ENCODE data around the gene XPO6. TPM values are rescaled to one million over a fixed set of nuclear protein-coding genes. Genes with fewer than 3 reads are reported as not detected.

The XPO6 gene
- polyA plus RNA-seq, 1 experiment = 207 TPM

GRCh38 chr16:28085389-28086171 is 126.2 kb downstream of the XPO6 start:
- H3K9me3 ChIP-seq (ENCODE audit: control insufficient read depth, insufficient read depth, low read length) = no peaks in the 10 kb centered on the region; the same call in 1 of the 2 replicates
- H3K4me3 ChIP-seq (ENCODE audit: low read depth, low read length) = no peak overlapping the region
- no peak for DNase-seq (ENCODE audit: low read depth, low spot score)
- ChIA-PET CTCF (no interaction called here), POLR2A (no interaction called here)
- no peak for TF ChIP-seq CTCF (IDR thresholded peaks at IDR 0.05; ENCODE audit: low read depth, low read length)
- H3K27ac ChIP-seq (ENCODE audit: low read depth, low read length) = no peak overlapping the region
- H3K27me3 ChIP-seq (ENCODE audit: control insufficient read depth, insufficient read depth, low read length) = no peaks in the 10 kb centered on the region

GRCh38 chr16:28084209-28084608 is 127.6 kb downstream of the XPO6 start:
- Histone ChIP-seq H3K4me3 (ENCODE audit: low read depth, low read length) (no peak overlapping the region), H3K27me3 (ENCODE audit: control insufficient read depth, insufficient read depth, low read length) (no peaks in the 10 kb centered on the region), H3K27ac (ENCODE audit: low read depth, low read length) (no peak overlapping the region), H3K9me3 (ENCODE audit: control insufficient read depth, insufficient read depth, low read length) (no peaks in the 10 kb centered on the region; the same call in 1 of the 2 replicates)
- POLR2A ChIA-PET = no interaction called here
- CTCF ChIA-PET = interaction anchor here (0.6 to 1.5 kb wide), 2 partner anchors 10 to 14 kb away, joined by 4 read pairs; no protein-coding TSS in a partner anchor
- DNase-seq (ENCODE audit: low read depth, low spot score) = no peak
- TF ChIP-seq CTCF (IDR thresholded peaks at IDR 0.05; ENCODE audit: low read depth, low read length) = no peak

- CTCF ChIA-PET = interaction anchor here (1.5 kb wide), 1 partner anchor 12 kb away, joined by 4 read pairs; no protein-coding TSS in a partner anchor
- no peak overlapping the region for H3K27ac ChIP-seq (ENCODE audit: low read depth, low read length)
- H3K27me3 ChIP-seq (ENCODE audit: control insufficient read depth, insufficient read depth, low read length) = no peaks in the 10 kb centered on the region
- H3K4me3 ChIP-seq (ENCODE audit: low read depth, low read length) = no peak overlapping the region
- no peak for TF ChIP-seq CTCF (IDR thresholded peaks at IDR 0.05; ENCODE audit: low read depth, low read length)
- H3K9me3 ChIP-seq (ENCODE audit: control insufficient read depth, insufficient read depth, low read length) = no peaks in the 10 kb centered on the region; the same call in 1 of the 2 replicates
- DNase-seq (ENCODE audit: low read depth, low spot score) = no peak
- POLR2A ChIA-PET = no interaction called here
Observed at GRCh38 chr16:28082624-28083023, 129.1 kb downstream of the XPO6 start.

- Histone ChIP-seq H3K9me3 (ENCODE audit: control insufficient read depth, insufficient read depth, low read length) (no peaks in the 10 kb centered on the region; the same call in 1 of the 2 replicates), H3K27me3 (ENCODE audit: control insufficient read depth, insufficient read depth, low read length) (no peaks in the 10 kb centered on the region), H3K4me3 (ENCODE audit: low read depth, low read length) (no peak overlapping the region), H3K27ac (ENCODE audit: low read depth, low read length) (no peak overlapping the region)
- CTCF ChIA-PET = interaction anchor here (1.3 kb wide), 1 partner anchor 11 kb away, joined by 7 read pairs; no protein-coding TSS in a partner anchor
- POLR2A ChIA-PET = no interaction called here
- TF ChIP-seq CTCF (IDR thresholded peaks at IDR 0.05; ENCODE audit: low read depth, low read length) = no peak
- DNase-seq (ENCODE audit: low read depth, low spot score) = no peak
Observed at GRCh38 chr16:28081391-28081968, 130.3 kb downstream of the XPO6 start.

GRCh38 chr16:28078261-28078660 is 133.5 kb downstream of the XPO6 start:
- Histone ChIP-seq H3K27me3 (ENCODE audit: control insufficient read depth, insufficient read depth, low read length) (peaks cover 2% of the 10 kb centered on the region), H3K27ac (ENCODE audit: low read depth, low read length) (no peak overlapping the region), H3K4me3 (ENCODE audit: low read depth, low read length) (no peak overlapping the region), H3K9me3 (ENCODE audit: control insufficient read depth, insufficient read depth, low read length) (no peaks in the 10 kb centered on the region; the same call in 1 of the 2 replicates)
- DNase-seq (ENCODE audit: low read depth, low spot score) = no peak
- POLR2A ChIA-PET = no interaction called here
- CTCF ChIA-PET = no interaction called here
- TF ChIP-seq CTCF (IDR thresholded peaks at IDR 0.05; ENCODE audit: low read depth, low read length) = no peak
